CD4-positive, alpha-beta T cell treated with Interleukin-4 for 4 hours (primary cell): ENCODE measurements around the gene SETMAR.

ENCODE experiments used
- DNase-seq: peaks from one replicate; pipeline ENCODE4 v3.0.0-alpha.2; 2020

The SETMAR gene

DNA sequence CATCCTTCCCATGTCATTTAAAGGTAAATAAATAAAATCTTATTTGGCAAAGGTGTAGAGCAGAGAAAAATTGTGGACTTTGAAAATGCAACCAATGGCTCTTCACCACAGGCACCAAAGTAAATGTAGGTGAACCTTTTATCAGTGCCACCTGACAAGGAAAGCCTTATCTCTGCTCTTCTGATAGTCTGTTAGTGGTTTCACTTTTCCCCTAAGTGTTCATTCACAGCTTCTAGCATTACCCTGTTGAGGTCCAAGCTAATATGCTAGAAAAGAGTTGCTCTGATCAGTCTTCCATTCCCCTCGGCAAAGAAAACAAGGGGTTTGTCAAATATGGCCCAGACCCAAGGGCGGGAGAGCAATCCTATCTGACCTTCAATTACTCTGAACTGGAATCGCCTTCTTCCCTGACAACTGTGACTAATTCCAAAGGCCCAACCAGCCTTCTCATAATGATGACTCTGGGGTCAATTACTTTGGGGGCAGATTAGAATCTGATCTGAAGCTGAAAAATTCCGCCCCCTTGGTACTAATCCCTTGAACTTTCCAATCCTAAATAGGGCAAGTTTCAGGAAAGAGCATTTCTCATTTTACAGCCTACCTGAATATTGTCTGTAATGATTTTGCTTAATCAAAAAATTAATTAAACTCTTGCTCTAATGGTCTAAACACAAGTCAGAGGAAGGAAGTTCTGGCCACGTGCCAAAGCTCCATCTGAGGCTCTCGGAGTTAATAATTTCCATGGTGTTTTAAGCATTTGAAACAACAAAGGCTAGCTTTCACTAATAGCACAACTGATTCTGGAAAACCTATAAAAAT is 52.4 kb downstream of the SETMAR start:
- no peak for DNase-seq

DNA sequence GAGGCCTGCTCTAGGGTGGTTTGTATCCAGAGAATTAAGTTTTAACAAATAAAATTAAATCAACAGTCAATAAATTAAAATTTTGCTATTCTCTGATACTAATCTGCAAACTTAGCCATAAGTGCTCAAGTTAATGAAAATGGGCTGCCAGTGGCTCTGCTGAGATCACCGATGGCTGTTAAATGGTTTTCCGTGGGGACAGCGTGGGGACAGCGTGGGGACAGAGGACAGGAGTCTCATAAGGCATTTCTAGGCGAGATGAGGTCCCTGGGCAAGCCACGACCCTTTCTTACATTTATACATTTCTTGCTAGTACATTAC is 53.0 kb downstream of the SETMAR start:
- DNase-seq, result no peak

DNA sequence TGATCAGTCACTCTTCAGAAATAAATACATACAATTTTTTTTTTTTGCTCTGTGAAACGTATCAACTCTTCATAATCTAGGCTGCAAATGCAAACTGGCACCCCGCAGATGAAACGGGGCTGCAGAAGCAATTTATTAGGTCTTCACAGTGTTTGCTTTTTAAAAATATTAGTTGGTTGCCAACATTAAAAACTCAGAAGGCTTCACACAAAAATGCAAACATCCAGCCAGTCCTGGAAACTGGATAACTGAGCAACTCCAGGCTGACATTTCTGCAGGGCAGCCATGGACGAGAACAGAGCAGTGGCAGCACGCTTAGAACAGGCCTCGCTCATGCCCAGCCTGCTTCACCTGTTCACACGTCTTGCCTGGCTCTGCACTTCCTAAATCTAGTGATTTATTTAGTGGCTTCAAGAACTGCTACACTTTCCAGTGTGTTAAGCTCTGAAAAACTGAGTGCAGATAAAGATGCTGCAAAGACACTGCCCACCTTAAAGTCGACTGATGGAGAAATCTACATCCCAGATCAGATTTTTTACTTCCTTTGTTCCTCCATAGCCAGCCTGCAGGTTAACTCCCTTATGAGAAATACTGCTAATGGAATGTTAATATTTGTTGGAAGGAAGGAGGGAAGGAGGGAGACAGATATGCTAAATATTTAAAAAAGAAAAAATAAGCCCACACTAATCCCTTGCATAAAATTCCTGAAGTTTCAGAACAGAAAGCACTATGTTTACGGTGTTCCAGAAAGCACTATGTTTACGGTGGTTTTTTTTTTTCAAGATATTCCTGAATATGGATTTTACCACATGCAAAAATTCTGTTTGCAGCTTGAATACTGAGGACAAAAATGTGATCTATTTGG is 53.6 kb downstream of the SETMAR start:
- no peak for DNase-seq

DNA sequence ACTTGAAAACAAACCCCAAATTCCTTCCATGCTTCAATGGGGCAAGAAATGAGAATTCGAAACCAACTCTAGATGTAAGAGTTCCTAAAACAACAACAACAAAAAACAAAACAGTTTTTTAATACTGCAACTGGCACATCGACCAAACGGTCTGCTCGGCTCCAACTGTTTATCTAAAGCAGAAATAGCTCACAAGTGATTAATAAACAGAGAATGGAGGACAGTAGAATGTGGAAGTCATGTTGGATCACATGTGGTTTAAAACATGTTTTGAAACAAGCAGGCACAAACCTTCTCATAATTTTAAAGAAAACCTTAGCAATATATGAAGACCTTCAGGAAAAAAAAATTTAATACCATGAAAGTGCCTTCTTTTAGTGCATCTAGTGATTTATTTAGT is 55.1 kb downstream of the SETMAR start:
- DNase-seq, result no peak

DNA sequence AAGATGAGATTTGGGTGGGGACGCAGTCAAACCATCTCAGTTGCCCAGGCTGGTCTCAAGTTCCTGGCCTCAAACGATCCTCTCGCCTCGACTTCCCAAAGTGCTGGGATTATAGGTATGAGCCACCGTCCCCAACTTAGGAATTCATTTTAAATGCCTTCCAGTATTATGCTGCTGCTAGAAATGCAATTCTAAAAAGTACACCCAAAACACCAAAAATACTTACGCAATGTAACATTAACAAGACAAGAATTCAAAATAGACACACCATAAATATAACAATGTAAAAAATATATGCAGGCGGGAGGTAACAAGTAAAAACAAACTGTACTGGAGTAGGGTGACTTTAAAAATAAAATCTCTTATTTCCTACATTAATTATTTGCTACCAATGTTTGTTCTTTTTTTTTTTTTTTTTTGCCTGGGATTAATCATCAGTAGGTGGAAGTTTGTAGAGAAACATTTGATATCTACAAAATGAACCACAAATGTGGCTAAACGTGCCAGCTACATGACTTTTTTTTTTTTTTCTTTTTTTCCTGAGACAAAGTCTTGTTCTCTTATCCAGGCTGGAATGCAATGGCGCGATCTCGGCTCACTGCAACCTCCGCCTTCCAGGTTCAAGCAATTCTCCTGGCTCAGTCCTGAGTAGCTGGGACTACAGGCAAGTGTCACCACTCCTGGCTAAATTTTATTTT is 56.8 kb downstream of the SETMAR start:
- DNase-seq, result no peak

DNA sequence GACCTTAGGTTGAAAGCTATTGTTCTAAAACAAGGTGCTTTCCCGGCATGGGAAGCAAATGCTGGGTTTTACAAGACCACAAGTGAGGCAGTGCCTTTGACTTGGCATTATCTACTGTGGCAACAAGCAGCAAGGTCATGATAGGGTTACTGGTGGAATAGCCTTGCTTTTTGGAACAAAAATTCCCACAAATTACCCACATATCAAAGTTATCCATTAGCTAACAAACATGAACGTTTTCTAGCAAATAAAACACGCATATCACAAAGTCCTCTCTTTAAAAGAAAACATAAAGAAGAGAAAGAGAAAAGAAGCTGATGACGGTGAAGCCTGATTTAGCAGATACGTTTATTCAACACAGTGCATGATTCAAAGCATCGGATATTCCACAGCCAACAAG is 57.6 kb downstream of the SETMAR start:
- no peak for DNase-seq

DNA sequence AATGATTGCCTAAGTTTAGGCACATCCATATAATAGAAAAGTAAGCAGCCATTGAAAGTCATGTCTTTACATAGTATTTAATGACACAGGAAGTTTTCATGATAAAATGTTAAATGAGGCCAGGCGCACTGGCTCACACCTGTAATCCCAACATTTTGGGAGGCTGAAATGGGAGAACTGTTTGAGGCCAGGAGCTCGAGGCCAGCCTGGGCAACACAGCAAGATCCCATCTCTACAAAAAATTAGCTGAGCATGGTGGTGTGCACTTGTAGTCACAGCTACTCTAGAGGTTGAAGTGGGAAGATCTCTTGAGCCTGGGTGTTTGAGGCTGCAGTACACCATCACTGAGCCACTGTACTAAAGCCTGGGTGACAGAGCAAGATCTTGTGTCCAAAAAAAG is 59.4 kb downstream of the SETMAR start:
- no peak for DNase-seq
